GM18519 (cell line): ENCODE measurements around the gene YOD1.

Experiments
- ATAC-seq: cut with Tn5 transposase; IDR thresholded peaks from one replicate; pipeline ENCODE4 v1.9.1; 2021; ENCODE audit warnings: mild to moderate bottlenecking, moderate library complexity; ENCODE audit not compliant: unreplicated experiment, low FRiP score

YOD1 gene

GRCh38 chr1:207028884-207029650 lies 21.9 kb downstream of the YOD1 start:
- ATAC-seq = no peak

- no peak for ATAC-seq
Observed at GRCh38 chr1:207027921-207028320, 23.1 kb downstream of the YOD1 start.

GRCh38 chr1:207027206-207027777 lies 23.7 kb downstream of the YOD1 start:
- ATAC-seq = no peak

GRCh38 chr1:207026104-207026534 lies 24.9 kb downstream of the YOD1 start:
- ATAC-seq = no peak

GRCh38 chr1:207025146-207025880 lies 25.7 kb downstream of the YOD1 start:
- ATAC-seq = no peak

GRCh38 chr1:207024202-207025145 lies 26.5 kb downstream of the YOD1 start:
- no peak for ATAC-seq

- ATAC-seq = no peak
Observed at GRCh38 chr1:207022996-207023679, 27.9 kb downstream of the YOD1 start.

GRCh38 chr1:207021876-207022596 lies 29.0 kb downstream of the YOD1 start:
- no peak for ATAC-seq

- no peak for ATAC-seq
Observed at GRCh38 chr1:207021139-207021861, 29.7 kb downstream of the YOD1 start.

GRCh38 chr1:207020709-207021107 lies 30.3 kb downstream of the YOD1 start:
- ATAC-seq = no peak

GRCh38 chr1:207020065-207020708 lies 30.8 kb downstream of the YOD1 start:
- no peak for ATAC-seq

GRCh38 chr1:207019661-207020060 lies 31.3 kb downstream of the YOD1 start:
- no peak for ATAC-seq

- ATAC-seq = no peak
Observed at GRCh38 chr1:207019161-207019560, 31.8 kb downstream of the YOD1 start.

GRCh38 chr1:207018707-207019106 lies 32.3 kb downstream of the YOD1 start:
- ATAC-seq = no peak

GRCh38 chr1:207017615-207018559 lies 33.1 kb downstream of the YOD1 start:
- no peak for ATAC-seq

GRCh38 chr1:207015791-207016190 lies 35.2 kb downstream of the YOD1 start:
- ATAC-seq = no peak

- ATAC-seq = no peak
Observed at GRCh38 chr1:207014728-207015127, 36.3 kb downstream of the YOD1 start.
